Esophagus squamous epithelium (tissue), 4 donors: ENCODE results near the gene REV1.

ENCODE experiments used
- POLR2A ChIP-seq, 4 donors: fragments of 450-650 bp; IDR thresholded peaks; one replicate each; pipeline ENCODE4 v1.6.1; 2017; ENCODE audit warnings: antibody characterized with exemption in 4 of 4, mild to moderate bottlenecking in 4 of 4, moderate library complexity in 3 of 4
- TF ChIP-seq, protein P1 (sequence below), 6 experiments: fragments of 450-650 bp in 4 of 6; fragments of 200-600 bp in 2 of 6; sonication (generic) in 2 of 6; IDR thresholded peaks; one replicate each; pipeline ENCODE4 v1.5.1; 2016 to 2019; ENCODE audit warnings: antibody characterized with exemption in 6 of 6, mild to moderate bottlenecking in 4 of 6, moderate library complexity in 4 of 6

- TF ChIP-seq, protein P1, sequence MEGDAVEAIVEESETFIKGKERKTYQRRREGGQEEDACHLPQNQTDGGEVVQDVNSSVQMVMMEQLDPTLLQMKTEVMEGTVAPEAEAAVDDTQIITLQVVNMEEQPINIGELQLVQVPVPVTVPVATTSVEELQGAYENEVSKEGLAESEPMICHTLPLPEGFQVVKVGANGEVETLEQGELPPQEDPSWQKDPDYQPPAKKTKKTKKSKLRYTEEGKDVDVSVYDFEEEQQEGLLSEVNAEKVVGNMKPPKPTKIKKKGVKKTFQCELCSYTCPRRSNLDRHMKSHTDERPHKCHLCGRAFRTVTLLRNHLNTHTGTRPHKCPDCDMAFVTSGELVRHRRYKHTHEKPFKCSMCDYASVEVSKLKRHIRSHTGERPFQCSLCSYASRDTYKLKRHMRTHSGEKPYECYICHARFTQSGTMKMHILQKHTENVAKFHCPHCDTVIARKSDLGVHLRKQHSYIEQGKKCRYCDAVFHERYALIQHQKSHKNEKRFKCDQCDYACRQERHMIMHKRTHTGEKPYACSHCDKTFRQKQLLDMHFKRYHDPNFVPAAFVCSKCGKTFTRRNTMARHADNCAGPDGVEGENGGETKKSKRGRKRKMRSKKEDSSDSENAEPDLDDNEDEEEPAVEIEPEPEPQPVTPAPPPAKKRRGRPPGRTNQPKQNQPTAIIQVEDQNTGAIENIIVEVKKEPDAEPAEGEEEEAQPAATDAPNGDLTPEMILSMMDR (IDR thresholded peaks at IDR 0.05): no peak
- TF ChIP-seq POLR2A (IDR thresholded peaks at IDR 0.05): no peak
Observed at GRCh38 chr2:99537910-99538485, 48.2 kb upstream of the REV1 start.
